ENCODE data around the gene PRKCSH. TPM values are rescaled to one million over a fixed set of nuclear protein-coding genes. Genes with fewer than 3 reads are reported as not detected.

The PRKCSH gene
- total RNA-seq, 2 experiments from 2014 or later, result 95.6 to 271 TPM

GRCh38 chr19:11478167-11479089 is 43.0 kb downstream of the PRKCSH start:
- Histone ChIP-seq H3K4me2 (ENCODE audit: low read length) (no peak overlapping the region), H4K20me1 (ENCODE audit: insufficient read depth, low read length) (no peaks in the 10 kb centered on the region), H3K27ac (ENCODE audit: low read depth, low read length, poor library complexity, severe bottlenecking) (no peak overlapping the region), H2AFZ (ENCODE audit: low read length) (no peak overlapping the region), H3K4me1 (ENCODE audit: insufficient read depth, low read length, poor library complexity, severe bottlenecking) (peaks cover 23% of the 10 kb centered on the region), H3K9me2 (ENCODE audit: insufficient read depth, low read length) (no peaks in the 10 kb centered on the region), H3K79me2 (ENCODE audit: insufficient read depth, low read depth, low read length) (no peaks in the 10 kb centered on the region), H3K9me3 (ENCODE audit: low read length) (no peaks in the 10 kb centered on the region), H3K36me3 (ENCODE audit: insufficient read depth, low read length) (no peaks in the 10 kb centered on the region), H3K4me3 (ENCODE audit: low read depth, low read length, poor library complexity, severe bottlenecking) (no peak overlapping the region)
- intact Hi-C loops (cut with micrococcal nuclease; ENCODE audit: unreplicated experiment), result no loop called here
- CTCF ChIA-PET (ENCODE audit: unreplicated experiment), result no interaction called here
- POLR2A ChIA-PET, result interaction anchor here (0.6 to 0.7 kb wide), 2 partner anchors 204 to 261 kb away, joined by 3 read pairs; no protein-coding TSS in a partner anchor
- TF ChIP-seq EZH2phosphoT487 (IDR thresholded peaks at IDR 0.05; ENCODE audit: borderline replicate concordance, low read depth, low read length), result no peak
- TF ChIP-seq CTCF (conservative IDR thresholded peaks at IDR 0.05; ENCODE audit: low read length), result no peak
- DNase-seq (ENCODE audit: low spot score), result no peak
- no TSS peak for BruUV-seq (replicated peaks)

DNA sequence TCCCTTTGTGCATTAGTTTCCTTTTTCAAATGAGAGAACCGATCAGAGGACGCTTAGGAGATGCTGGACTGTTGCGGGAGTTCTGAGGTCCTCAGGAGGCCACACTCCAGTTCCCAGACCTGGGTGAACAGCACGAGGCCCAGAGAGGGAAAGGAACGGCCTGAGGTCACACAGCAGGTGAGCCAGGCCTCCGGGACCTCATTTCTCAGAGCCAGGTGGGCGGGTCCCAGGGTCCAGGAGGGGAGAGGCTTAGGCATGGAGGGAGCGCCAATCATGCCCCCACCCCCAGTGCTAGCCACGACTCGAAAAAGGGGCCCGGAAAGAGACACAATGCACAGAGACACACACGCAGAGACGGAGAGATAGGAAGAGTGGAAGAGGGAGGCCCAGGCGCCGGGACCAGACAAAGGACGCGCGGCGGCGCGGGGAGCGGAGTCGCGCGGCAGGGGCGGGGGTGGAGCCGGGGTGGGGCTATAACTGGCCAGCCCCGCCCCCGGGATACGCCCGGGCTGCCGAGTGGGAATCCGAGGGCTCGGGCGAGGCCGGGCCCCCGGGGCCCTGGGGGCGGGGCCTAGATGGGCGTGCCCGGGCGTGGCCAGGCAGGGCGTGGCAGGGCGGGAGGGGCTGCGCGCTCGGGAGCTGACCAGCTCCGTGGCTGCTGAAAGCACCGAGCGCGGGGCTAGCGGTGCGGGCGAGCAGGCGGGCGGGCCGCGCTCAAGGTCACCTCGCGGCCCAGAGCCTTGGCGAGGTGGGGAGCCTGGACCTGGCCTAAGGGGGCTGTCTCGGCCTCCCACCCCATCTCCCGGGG is 43.9 kb downstream of the PRKCSH start:
- Histone ChIP-seq H3K27ac (ENCODE audit: low read depth, low read length, poor library complexity, severe bottlenecking) (no peak overlapping the region), H3K9me3 (ENCODE audit: low read length) (no peaks in the 10 kb centered on the region), H4K20me1 (ENCODE audit: insufficient read depth, low read length) (no peaks in the 10 kb centered on the region), H3K4me3 (ENCODE audit: low read depth, low read length, poor library complexity, severe bottlenecking) (no peak overlapping the region), H3K4me1 (ENCODE audit: insufficient read depth, low read length, poor library complexity, severe bottlenecking) (peaks cover 23% of the 10 kb centered on the region), H3K9me2 (ENCODE audit: insufficient read depth, low read length) (no peaks in the 10 kb centered on the region), H3K4me2 (ENCODE audit: low read length) (no peak overlapping the region), H3K36me3 (ENCODE audit: insufficient read depth, low read length) (no peaks in the 10 kb centered on the region), H2AFZ (ENCODE audit: low read length) (no peak overlapping the region), H3K79me2 (ENCODE audit: insufficient read depth, low read depth, low read length) (no peaks in the 10 kb centered on the region)
- DNase-seq (ENCODE audit: low spot score), result no peak
- CTCF ChIA-PET (ENCODE audit: unreplicated experiment), result no interaction called here
- POLR2A ChIA-PET, result no interaction called here
- intact Hi-C loops (cut with micrococcal nuclease; ENCODE audit: unreplicated experiment), result no loop called here
- no TSS peak for BruUV-seq (replicated peaks)
- TF ChIP-seq EZH2phosphoT487 (IDR thresholded peaks at IDR 0.05; ENCODE audit: borderline replicate concordance, low read depth, low read length) (no peak), CTCF (conservative IDR thresholded peaks at IDR 0.05; ENCODE audit: low read length) (no peak)
